Activated CD4-positive, alpha-beta T cell treated with anti-CD3 and anti-CD28 coated beads, Interleukin-10, Interleukin-2, amounts not matched to agents 100 ng/mL and 50 ng/mL, durations not matched to agents 16 hours and 8 hours (primary cell): ENCODE measurements around the gene CLRN1.
"Not testable (repeated sequence)": the region's sequence is repeated elsewhere in the genome, so short reads cannot be mapped to it uniquely, and the experiment has no call there.

Experiments used
- DNase-seq: peaks from one replicate; pipeline ENCODE4 v3.0.0-alpha.2; 2020

Gene CLRN1, protein sequence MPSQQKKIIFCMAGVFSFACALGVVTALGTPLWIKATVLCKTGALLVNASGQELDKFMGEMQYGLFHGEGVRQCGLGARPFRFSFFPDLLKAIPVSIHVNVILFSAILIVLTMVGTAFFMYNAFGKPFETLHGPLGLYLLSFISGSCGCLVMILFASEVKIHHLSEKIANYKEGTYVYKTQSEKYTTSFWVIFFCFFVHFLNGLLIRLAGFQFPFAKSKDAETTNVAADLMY

GRCh38 chr3:150972366-150973071 lies at the start of gene CLRN1:
Gene CLRN1 (minus strand): TSS chr3:150972727. CDS start chr3:150972708, 19 bp downstream.
- DNase-seq, result no peak

DNA sequence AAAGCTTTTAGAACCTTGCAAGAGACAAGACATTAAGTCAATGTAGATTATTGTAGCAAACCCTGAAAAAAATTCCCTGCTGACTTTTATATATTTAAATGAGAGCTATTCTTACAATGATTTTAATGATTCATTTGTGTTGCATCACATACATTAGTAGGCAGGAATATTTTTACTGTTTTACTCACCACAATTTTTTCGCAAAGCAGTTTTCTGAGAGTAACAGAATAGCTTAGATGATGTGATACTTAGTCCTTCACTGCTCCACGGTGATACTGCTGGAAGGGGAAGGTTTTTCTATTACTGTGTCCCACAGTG lies 43.9 kb upstream of the CLRN1 start:
- no peak for DNase-seq

- DNase-seq, result no peak
These were observed 43.4 kb upstream of the CLRN1 start for GRCh38 chr3:151015767-151016477.

DNA sequence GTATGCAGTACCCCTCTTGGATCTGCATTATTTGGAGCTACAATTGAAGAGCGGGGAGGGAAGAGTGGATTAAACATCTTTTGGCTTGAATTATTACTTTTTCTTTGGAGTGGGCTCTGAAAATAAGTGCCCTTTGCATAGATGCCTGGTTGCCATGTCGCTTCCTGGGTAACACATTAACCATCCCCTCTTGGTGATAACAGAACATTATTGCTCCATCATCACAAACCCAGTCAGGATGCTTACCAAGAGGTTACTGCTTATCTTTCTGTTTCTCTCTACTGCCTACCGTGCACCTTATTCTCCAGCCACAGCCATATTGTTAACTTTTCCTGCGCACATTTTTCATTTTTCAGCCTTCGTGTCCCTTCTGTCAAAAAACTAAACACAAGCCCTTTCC lies 42.7 kb upstream of the CLRN1 start:
- DNase-seq, result no peak

DNA sequence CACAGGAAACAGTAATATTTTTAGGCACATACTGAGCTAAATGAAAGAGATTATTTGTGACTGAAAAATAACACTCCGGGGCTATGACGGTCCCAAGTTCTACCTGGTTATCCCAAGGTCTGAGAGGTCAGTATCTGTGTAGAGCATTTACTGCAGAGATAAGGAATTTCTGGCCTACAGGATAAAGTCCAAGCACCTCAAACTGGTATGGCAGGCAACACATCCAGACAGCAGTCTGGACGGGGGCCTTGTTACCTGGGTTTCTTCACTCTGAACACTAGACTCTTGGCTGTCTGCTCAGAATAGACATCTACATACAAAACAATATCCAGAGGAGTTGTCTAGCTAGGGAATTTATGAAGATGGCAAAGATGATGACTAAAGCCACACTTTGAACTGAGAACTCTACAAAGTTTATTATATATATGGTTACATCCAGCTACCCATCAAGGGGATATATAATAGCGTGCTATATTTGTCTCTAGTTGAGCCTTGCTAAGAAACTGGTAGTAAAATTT lies 42.0 kb upstream of the CLRN1 start:
- DNase-seq, result no peak

DNA sequence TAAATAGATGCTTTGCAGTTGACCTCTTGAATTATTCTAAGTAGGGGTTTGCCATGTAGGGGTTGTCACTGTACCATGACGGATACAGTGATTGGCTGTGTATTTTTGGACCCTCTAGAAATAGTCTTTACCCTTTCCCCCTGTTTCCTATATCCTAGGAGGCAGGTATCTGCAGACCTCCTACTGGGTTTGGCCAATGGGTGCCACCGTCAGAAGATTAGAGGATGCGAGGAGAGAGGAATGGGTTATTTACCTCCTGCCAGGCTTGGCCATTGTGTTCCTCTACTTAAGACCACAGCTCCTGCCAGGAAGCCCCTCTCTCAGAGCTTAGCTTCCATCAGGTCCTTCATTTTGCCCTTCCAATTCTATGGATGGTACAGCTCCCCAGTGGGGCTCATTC lies 40.2 kb upstream of the CLRN1 start:
- DNase-seq, result no peak

- no peak for DNase-seq
These were observed 38.9 kb upstream of the CLRN1 start for GRCh38 chr3:151011427-151011826.

GRCh38 chr3:151009981-151010380 lies 37.5 kb upstream of the CLRN1 start:
- DNase-seq, result no peak

DNA sequence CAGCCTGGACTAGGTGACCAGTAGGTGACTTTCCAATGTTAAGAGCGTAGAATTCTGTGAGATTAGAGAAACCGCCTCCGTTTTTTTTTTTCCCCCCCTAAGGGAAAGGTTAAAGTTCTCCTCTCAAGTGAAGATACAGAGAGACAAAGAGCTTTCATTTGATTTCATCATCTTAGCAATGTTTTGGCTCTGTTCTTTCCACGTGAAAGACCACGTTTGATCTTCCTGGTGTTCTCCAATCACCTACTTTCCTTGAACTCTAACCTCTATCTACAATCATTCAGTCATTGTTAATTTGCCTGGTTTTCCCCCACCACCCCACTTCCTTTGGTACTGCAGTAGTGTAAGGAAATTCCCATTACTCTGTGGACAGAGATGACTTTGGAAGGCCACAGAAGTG lies 36.9 kb upstream of the CLRN1 start:
- DNase-seq, result no peak

DNA sequence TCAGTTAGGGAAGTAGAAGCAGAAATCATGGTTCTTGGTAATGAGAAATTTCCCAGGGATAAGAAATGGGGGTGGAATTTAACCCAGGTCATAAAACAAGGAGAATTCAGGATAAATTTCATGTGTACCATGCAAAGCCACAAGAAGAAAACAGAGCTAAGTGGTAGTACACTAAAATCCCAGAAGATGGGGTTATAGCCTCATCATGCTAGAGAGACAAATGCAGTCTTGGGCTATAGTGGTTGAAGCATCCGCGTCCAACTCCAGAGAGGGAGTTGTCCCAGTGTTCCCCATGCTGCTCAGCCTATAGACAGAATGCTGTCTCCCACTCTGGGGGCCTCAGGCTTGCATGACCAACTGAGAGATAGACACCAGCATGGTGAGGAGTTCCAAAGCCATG lies 36.2 kb upstream of the CLRN1 start:
- DNase-seq, result no peak

GRCh38 chr3:151003768-151004134 lies 31.2 kb upstream of the CLRN1 start:
- DNase-seq, result no peak

- no peak for DNase-seq
These were observed 30.7 kb upstream of the CLRN1 start for GRCh38 chr3:151003029-151003767.

GRCh38 chr3:151002003-151002981 lies 29.8 kb upstream of the CLRN1 start:
- no peak for DNase-seq

GRCh38 chr3:150998996-150999395 lies 26.5 kb upstream of the CLRN1 start:
- no peak for DNase-seq

GRCh38 chr3:150996731-150997130 lies 24.2 kb upstream of the CLRN1 start:
- no peak for DNase-seq

DNA sequence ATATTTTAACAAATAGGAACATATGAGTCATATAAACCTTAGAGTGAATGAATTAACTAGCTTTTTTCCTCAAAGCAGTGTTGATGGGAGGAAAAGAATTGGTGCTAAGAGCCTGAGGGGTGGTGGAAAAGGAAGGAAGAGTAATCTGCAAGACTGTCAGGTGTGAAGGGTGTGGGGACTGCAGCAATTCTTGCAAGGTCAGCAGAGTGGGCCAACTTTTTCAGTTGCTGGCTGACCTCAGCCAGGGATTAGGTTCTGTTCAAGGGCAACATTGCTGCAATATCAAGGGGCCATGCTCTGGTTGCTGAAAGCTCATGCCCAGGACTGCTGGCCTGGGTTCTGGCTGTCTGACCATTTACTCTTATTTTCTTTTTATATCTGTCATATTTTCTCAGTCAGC lies 23.0 kb upstream of the CLRN1 start:
- DNase-seq, result no peak

DNA sequence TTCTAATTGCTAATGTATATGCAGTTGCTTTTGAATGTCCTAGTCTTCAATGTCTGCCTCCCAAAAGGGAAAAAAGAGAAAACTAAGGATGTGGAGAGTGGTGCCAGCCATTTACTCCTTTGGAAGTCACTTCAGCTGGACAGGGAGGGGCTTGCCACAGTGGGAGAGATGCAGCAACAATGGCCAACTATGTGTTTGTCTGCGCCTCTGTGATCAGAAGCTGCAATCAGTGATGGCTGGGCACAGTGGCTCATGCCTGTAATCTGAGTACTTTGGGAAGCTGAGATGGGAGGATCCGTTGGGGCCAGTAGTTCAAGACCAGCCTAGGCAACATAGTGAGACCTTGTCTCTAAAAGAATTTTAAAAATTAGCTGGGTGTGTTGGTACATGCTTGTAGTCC lies 16.7 kb upstream of the CLRN1 start:
- DNase-seq, result no peak

DNA sequence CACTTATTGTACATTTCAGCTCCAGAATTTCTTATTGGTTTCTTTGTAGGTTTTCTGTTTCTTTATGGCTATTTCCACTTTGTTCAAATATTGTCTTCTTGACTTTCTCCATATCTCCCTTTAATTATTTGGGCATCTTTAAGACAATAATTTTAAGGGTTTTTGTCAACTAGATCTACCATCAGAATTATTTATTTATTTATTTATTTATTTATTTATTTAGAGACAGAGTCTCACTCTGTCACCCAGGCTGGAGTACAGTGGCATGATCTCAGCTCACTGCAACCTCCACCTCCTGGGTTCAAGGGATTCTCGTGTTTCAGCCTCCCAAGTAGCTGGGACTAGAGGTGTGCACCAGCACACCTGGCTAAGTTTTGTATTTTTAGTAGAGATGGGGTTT lies 15.9 kb upstream of the CLRN1 start:
- DNase-seq, result not testable (repeated sequence)

GRCh38 chr3:150985711-150986110 lies 13.2 kb upstream of the CLRN1 start:
- no peak for DNase-seq

DNA sequence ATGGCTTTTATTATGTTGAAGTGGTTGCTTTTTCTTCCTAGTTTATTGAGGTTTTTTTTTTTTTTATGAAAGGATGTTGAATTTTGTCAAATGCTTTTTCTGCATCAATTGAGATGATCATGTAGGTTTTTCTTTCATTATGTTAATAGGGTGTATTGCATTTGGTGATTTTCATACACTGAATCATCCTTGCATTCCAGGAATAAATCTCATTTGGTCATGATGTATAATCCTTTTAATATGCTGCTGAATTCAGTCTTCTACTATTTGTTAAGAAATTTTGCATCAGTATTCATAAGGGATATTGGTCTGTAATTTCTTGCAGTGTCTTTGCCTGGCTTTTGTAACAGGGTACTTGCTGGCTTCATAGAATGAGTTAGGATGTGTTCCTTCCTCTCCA lies 11.5 kb upstream of the CLRN1 start:
- no peak for DNase-seq

DNA sequence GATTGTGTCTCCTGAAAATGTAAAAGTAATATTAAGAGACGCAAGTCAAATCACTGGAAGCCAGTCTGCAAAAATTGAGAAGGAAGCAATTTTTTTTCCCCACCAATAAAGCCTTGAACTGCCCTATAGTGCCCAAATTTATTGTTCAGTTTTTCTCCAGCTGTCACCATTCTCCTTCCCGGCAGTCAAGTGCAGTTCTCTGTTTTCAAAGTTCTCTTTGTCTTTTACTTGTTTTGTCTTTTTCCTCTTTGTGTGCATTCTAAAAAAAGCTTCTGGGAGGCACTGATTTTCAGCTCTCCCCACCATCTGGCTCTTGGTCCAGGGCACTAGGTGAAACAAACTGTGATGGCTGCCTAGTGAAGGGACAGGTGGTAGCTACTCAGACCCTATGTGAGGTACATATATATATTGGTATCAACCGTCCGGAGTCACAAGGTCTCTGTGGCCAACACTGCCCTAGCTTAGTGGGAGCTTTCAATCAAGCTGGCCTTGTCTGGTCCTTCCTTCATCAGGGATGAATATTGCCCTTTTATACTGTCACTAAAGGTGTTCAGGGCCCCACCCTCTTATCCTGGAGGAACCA lies 6.1 kb upstream of the CLRN1 start:
- no peak for DNase-seq

DNA sequence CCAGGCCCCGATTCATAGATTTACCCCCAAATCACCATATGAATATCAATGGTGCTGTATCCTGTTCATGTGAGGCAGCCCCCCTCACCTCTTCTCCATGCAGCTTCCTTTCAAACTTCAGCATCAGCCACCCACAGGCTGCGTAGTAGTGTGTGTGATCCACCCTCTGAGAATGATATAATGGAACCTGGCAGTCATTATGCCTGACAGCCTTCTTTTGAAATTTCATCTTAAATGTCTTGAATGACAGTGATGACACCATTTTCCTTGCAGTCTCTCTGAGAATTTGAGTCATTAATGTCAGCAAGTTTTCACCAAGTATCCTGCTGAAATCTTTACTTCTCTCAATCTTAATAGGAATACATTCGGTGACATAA lies 3.5 kb upstream of the CLRN1 start:
- DNase-seq, result no peak
